Right renal pelvis (tissue), 4 donors: ENCODE data around the gene RNF125. TPM values are rescaled to one million over a fixed set of nuclear protein-coding genes. Genes with fewer than 3 reads are reported as not detected.
"Not testable (repeated sequence)": the region's sequence is repeated elsewhere in the genome, so short reads cannot be mapped to it uniquely, and the experiment has no call there.

Experiments
- DNase-seq, 4 donors: peaks; one replicate each; pipeline ENCODE4 v3.0.0-alpha.2; 2013; ENCODE audit warnings: low read depth in 4 of 4, low spot score in 3 of 4, missing footprints in 1 of 4
- polyA plus RNA-seq, 4 donors: library from polyadenylated mRNA; unstranded; fragments of 120-200 nt; gene quantifications; one replicate each; pipeline ENCODE4 v1.2.1, GENCODE V29; 2013; ENCODE audit not compliant: insufficient read length in 4 of 4

Gene RNF125
- polyA plus RNA-seq, result 1 to 10 TPM; 2.2 to 3.8 (median 2.7) TPM

DNA sequence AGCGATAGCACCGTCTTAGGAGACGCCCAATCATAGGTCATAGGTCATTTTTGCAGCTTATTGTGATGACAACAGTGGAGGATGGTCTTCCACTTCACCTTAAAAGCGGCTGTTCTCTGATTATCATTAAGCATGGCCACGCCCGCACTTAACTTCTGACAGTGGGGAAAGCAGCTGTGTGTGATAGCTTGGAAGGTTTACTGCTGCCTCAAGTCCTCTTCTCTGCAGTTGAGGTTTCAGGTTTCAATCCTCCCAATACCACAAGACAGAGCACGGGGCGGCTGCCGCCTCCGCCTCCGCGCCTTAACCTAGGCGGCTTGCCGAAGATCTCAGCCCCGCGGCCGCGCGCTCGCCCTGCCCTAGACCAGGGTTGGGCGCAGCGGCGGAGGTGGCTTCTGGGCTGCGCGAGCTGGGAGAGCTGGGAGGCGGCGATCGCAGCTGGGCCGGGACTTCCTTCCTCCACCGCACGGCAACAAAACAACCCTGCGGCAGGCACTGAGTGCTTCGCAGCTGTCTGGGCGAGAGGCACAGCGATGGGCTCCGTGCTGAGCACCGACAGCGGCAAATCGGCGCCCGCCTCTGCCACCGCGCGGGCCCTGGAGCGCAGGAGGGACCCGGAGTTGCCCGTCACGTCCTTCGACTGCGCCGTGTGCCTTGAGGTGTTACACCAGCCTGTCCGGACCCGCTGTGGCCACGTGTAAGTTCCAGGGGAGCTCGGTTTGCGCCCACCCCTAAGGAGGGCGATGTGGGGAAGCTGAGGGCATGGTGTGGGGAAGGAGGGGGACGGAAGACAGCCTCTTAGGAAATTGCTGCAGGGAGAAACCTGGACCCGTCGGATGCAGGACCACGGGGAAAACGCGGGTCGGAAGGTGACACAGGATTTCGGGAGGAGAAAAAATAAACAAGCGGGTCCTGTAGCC, at the start of gene RNF125:
Gene RNF125, plus strand, starts transcription at position 495 of the 920 bp plus-strand sequence. Its CDS starts 39 bp downstream, at position 534.
- peak; percentile 63 to 80 (median 72) for DNase-seq

DNA sequence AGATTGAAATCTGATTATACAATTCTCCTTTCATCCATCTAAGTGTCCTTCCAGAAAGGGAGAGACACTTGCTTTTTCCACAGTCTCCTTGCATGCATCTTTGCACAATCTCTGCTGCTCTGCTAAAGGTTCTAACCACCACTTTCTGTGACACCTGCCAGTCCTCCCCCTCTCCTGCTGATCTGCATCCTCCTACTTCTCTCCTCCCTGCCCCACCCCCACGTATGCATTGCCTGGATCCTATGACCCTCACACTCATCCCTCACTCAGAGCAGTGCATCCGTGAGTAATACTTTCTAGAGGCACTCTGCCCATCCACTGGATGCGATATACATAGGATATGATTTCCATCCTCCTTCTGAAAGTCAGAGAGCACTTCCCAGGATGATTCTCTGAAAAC, 48.0 kb upstream of the RNF125 start:
- DNase-seq, result no peak

DNA sequence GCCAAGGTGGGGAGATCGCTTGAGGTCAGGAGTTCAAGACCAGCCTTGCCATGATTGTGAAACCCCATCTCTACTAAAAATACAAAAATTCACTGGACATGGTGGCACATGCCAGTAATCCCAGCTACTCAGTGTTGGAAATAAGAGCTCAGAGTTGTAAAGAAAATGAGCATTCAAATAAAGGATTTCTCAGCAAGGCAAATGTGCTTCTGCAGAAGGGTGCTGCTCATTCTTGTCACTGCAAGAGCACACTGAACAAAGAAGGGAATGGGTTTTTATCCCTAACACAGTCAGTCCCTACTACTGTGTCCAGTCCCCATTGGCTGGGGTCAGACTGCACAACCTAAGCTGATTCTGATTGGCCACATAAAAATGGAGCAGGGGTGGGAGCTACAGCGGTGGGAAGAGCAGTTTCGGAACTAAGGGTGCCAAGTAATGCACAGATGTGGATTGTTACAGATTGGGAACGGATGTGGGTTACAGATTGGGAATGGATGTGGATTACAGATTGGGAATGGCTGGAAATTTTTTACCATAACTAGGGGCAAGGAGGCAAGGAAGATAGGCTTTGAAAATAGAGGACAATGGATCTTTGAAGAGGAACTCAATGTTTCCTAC, 44.6 kb upstream of the RNF125 start:
- no peak for DNase-seq

DNA sequence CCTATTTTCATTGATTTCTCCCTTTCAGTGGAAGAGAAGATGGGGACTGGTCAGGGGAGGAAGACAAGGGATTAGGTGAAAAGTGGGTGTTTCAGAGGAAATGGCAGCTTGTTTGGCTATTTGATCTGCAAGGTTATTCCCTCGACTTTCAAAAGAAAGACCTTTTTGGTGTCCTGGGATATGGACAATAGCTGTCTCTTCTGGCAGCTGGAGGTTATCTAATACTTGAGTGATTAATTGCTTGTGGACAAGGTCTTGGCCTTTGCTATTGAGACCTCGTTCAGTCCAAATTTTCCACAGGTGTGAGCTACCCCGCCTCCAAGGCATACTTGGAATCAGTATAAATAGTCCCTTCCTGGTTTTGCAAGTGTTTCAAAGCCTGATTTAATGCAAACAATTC, 42.4 kb upstream of the RNF125 start:
- no peak for DNase-seq

DNA sequence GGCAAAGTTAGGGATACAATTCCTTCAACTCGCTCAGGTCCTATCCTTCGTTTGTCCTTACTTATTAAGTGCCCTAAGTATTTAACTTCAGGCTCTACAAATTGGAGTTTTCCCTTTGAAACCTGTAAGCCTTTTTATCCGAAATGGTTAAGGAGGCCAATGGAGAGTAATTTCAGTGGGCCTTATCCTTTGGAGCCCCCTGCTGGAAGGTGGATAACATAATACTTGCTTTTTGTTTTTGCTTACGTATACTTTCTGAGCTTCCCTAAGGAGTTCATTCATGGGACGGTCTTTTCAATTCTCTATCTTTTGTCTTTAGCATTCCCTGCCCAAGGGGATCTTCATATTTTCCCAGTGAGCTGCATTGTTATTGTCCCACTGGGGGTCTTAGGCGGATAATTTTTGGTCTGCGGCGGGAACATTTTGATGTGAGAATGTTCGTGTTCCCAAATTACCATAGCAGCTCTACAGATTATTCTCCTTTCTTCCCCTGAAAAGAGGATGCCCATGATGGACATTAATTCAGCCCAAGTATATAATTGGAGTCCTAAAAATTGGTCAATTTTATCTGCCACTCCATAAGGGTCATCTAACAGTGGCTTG, 41.3 kb upstream of the RNF125 start:
- peak; percentile 11 to 42 (median 18) for DNase-seq

DNA sequence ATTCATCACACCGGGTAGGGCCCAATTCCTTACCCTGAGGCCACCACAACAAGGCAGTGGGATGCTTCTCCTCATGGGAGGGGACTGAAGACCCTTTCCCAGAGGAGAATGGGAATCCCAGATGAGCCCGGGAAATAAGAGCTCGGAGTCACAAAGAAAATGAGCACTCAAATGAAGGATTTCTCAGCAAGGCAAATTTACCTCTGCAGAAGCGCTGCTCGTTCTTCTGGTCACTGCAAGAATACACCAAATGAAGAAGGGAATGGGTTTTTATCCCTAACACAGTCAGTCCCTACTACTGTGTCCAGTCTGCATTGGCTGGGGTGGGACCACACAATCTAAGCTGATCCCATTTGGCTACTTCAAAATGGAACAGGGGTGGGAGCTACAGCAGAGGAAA, 40.0 kb upstream of the RNF125 start:
- DNase-seq, result no peak

DNA sequence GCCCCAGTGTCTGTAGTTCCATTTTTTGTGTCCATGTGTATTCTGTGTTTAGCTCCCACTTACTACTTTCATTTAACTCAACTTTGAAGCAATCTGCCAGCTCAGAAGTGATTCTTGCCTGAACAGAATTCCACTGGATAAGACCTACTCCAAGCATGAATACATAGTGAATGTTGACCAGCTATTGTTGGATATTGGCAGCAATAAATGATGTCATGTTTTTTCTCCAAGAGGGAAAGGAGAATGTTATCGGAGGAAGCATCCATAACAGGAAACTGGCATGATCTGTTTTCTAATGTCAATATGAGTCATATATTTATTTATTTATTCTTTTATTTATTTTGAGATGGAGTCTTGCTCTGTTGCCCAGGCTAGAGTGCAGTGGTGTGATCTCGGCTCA, 38.9 kb upstream of the RNF125 start:
- DNase-seq, result no peak

DNA sequence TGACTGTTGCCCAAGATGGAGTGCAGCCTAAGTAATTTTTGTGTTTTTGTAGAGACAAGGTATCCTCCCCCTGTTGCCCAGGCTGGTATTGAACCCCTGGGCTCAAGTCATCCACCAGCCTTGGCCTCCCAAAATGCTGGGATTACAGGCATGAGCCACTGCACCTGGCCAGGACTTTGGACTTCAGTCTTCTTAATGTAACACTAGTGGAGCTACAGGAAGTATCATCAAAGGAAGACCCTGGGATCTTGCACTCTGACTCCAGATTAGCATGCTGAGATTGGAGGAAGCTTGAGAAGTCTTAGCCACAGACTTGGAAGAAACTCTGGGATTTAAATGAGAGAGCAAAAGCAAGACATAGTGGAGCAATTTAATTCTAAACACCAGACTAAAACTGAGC, 37.8 kb upstream of the RNF125 start:
- no peak for DNase-seq

DNA sequence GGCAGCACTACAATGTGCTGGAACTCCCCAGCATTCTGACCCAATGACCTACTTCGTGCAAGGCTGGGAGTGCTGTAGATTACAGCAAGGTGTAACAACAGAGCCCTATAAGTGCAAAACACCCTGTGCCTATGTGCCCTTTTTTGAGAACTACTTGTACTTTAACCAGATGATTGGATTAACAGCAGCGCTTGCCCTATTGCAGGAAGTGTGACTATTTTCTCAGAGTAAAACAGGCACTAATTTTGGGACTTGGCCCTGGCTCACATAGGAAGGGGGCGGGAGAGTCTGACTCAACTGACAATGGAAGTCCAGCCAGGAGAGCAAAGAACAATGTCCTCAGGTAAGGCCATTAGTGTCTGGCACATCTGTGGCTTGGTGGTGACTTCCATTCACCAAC, 35.6 kb upstream of the RNF125 start:
- DNase-seq, result no peak

DNA sequence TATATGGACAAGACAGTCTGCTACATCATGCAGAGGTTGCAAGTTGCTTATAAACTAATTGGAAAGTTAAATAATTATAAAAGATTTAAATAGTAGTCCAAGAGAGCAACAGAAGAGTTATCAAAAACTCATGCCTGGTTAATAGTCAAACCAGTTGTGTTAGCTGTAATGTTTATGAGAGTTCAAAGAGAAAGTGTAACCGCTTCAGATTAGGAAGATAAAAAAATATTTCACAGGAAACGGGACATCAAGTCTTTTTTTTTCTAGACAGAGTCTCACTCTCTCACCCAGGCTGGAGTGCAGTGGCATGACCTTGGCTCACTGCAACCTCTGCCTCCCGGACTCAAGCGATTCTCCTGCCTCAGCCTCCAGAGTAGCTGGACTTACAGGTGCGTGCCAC, 34.6 kb upstream of the RNF125 start:
- no peak for DNase-seq

DNA sequence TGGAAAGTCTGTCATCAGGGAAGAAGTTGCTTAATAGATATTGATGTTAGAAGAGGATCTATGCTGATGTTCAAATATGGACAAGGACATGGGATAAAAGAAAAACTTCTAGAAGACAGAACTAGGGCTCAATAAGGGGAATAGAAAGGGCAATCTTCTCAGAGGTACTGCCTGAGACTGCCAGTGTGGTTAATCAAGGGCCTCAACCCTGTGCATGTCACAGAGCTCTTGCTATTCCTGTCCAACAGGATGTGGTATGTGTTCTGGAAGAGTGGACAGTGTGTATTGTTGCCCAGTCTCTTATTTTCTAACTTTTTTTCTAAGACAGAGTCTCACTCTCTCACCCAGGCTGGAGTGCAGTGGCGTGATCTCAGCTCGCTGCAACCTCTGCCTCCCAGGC, 27.8 kb upstream of the RNF125 start:
- no peak for DNase-seq

DNA sequence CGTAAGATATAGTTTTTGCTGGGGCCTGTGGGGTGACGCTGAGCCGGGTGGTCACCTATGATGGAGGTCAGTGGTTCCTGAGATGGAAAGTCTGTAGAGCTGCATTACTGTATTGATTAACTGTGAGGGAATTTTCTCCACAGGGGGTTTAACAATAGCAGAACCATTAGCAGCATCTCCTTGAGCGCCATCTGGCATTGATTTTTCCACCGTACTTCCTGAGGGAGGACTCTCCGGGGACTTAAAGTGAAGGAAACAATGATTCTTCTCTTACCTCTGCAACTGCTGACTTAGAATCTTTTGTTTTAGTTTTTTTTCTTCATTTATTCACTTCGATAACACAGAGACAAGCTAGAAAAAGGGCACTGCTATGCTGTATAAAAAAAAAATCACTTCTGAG, 22.6 kb upstream of the RNF125 start:
- DNase-seq, result no peak

DNA sequence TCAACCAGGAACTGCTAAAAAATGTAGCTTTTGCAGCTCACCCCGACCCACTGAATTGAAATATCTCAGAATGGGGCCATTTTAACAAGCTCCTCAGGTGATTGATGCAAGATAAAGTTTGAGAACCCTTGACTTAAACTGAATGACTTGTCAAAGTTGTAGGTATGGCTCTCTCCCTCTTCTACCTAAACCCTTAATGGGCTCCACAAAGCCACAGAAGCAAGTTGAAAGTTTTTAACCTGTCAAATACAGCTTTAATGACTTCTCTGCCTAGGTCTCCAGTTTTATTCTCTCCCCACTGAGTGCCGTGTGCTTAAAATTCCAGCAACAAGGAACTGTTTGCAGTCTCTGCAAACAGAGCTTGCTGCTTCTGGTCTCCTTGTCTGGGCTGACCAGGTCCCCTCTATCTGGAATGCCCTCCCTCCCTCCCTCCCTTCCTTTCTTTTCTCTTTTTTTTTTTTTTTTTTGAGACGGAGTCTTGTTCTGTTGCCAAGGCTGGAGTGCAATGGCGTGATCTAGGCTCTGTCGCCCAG, 19.7 kb upstream of the RNF125 start:
- DNase-seq, result no peak

DNA sequence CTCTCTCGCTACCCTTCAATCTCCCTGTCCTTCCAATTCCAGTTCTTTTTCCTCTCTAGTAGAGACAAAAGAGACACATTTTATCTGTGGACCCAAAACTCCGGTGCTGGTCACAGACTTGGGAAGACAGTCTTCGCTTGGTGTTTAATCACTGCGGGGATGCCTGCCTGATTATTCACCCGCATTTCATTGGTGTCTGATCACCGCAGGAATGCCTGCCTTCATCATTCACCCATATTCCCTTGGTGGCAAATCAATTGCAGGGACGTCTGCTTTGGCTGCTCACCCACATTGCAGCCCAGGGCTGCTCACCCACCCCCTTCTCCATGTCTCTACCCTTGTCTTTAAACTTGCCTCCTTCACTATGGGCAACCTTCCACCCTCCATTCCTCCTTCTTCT, 17.5 kb upstream of the RNF125 start:
- DNase-seq, result not testable (repeated sequence)

DNA sequence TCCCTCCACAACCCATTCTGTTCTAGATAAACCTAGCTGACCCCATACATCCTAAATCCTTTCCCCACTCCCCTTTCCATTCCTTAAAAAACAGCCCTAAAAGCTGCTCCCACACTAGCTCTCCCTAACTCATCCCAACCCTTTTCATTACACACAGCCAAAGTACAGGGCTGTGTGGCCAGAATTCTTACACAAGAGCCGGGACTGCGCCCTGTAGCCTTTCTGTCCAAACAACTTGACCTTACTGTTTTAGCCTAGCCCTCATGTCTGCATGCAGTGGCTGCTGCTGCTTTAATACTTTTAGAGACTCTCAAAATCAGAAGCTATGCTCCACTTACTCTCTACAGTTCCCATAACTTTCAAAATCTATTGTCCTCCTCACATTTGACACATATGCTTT, 14.8 kb upstream of the RNF125 start:
- DNase-seq, result not testable (repeated sequence)

DNA sequence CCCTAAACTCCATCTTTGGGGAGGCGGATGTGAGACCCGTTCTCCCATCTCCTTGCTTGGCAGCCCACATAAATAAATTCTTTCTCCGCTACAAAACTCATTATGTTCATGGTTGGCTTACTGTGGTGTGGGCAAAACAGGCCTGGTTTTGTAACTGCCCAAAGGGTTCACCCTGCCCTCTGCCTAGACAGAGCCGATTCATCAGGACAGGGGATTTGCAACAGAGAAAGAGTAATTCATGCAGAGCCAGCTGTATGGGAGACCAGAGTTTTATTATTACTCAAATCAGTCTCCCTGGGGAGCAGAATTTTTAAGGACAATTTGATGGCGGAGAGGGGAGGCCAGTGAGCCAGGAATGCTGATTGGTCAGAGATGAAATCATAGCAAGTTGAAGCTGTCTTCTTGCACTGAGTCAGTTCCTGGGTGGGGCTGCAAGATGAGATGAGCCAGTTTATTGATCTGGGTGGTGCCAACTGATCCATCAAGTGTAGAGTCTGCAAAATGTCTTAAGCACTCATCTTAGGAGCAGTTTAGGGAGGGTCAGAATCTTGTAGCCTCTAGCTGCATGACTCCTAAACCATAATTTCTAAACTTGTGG, 8.4 kb upstream of the RNF125 start:
- DNase-seq, result no peak

DNA sequence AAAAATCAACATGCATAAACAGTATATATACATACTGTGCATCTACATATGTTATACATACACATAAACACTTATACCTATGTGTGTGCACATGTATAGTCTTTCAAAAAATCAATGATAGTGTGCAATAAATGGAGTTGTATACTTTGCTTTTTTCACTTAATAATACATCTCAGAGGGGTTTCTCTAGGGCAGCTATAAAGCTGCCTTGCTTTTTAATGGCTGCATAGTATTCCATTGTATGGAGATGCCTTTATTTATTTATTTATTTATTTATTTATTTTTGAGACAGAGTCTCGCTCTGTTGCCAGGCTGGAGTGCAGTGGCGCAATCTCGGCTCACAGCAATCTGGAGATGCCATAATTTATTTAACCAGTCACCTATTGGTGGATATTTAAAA, 7.4 kb upstream of the RNF125 start:
- no peak for DNase-seq

DNA sequence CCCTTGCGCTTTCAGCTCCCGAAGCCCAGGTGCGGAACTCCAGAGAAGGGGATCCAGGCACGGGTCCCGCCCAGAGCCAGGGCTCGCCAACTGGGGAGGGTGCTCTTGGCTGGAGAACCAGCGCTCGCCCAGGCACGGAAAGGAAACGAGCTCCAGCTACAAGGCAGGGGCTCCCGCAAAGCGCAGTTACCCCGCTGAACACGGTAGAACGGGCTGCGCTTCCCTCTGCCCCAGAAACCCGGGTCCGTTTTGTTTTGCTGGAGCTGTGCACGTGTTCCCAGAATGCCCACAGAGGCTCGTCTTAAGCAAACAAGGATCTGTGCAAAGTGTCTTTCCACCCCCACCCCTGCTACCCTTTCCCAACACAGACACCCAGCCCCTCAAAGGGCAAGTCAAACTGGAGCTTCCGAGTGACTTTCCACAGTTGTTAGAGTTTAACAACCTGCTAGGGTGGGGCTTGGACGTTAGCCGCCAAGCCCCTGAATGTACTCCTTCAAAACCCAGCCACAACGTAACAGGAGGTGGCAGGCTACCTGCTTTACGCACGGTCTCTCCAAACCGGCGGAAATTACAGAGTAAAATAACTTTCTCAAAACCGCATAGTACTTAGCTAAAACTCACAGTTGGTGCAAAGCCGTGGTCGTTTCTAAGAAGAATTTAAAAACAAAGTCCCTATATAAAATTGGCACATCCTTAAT, 775 bp downstream of the RNF125 start:
- peak; percentile 11 to 28 (median 24) for DNase-seq

DNA sequence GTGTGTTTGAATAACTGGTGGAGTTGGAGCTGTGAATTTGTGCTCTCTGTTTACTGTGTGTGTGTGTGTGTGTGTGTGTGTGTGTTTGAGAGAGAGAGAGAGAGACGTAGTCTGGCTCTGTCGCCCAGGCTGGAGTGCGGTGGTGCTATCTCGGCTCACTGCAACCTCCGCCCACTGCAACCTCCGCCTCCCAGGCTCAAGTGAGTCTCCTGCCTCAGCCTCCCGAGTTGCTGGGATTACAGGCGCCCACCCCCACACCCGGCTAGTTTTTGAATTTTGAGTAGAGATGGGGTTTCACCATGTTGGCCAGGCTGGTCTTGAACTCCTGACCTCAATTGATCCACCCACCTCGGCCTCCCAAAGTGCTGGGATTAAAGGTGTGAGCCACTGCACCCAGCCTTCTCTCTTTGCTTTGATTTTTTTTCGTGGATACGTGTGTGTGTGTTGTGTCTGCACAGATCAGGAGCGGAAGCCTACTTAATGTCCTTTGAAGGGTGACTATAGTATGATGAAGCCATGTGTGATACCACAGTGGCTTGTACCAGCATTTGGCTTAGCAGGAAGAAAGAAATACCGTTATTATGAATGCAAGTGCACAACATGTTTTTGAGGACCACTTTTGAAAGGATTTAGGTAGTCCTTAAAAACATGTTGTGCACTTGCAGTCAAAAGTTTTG, 1.5 kb downstream of the RNF125 start:
- not testable (repeated sequence) for DNase-seq
